Measurements from ENCODE around the gene YARS1.

The YARS1 gene

DNA sequence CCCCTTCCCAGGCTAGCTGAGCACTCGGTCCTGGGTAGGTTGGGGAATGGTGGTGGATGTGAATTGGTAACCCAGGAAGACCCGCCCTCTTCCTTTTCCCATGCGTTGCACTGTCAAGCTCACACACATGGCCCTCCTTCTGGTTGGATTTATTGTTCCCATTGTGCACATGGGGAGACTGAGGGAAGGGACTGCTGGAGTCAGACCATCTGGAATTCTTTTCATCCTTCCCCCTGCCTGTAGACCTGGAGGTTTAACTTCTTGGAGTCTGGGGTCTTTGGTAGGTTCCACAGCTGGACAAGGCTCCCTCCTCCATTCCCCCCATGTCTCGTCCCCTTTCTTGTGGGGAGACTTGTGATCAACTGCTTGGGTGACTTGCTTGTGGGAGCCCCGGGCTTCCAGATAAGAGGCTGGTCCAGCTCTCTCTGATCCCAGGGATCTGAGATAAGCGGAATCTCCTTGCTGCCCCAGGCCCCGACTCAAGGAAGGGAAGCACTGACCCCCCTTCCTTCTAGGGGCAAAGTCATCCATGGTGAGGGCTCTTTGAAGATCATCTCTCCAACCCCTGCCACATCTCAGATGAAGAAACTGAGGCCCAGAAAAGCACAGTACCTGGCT lies 58.9 kb downstream of the YARS1 start:
- H3K4me3 ChIP-seq (ENCODE audit: low read length) = no peak overlapping the region

DNA sequence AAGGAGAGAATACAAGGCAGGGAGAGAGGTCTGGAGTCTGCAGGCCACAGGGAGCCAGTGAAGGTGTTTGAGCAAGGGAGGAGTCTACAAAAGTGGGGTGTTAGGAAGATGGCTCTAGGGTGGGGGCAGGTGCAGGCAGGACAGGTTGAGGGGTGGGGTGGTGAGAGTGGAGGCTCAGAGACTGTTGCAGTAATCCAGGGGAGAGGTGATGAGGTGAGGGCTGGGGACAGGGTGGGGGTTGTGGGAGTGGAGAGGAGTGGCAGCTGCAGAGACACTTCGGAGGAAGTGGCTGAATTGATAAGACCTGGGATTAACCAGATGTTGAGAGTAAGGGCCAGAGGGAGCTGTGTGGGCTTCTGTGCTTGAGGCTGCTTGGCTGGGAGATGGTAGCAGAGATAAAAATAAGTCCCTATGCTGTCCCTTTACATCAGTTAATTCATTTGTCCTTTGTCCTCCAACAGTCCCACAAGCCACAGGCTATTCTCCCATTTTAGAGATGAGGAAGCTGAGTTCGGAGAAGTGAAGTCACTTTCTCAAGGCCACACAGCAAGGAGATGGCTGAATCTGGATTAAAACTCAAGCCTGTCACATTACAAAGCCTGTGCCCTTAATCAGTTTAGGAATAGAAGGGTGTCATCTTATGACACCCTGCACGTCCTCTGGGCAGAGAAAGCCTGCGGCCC lies 59.8 kb downstream of the YARS1 start:
- no peak for TF ChIP-seq ZNF274 (IDR thresholded peaks at IDR 0.05; ENCODE audit: low read depth, low read length)
- H3K4me3 ChIP-seq (ENCODE audit: low read length) = no peak overlapping the region

More for the DNA sequence above, 58.9 kb downstream of the YARS1 start:
- TF ChIP-seq ZNF274 (IDR thresholded peaks at IDR 0.05; ENCODE audit: low read depth, low read length) = no peak

DNA sequence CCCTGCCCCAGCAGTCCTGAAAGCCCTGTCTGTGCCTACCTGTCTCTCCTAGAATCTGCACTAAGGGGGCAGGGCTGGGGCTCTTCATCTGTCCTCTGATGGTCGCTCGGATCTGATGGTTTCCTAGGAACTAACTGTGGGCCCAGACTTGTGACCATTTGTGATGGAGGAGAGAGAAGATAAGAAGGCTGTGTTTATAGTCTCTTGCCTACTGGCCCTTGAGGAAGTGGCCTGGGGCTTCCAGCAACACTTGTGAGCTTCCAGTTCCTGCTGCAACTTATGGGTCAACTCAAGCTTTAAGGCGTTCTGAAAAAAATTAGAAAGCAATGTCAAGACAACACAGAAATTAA lies 61.4 kb downstream of the YARS1 start:
- TF ChIP-seq ZNF274 (IDR thresholded peaks at IDR 0.05; ENCODE audit: low read depth, low read length) = no peak
- H3K4me3 ChIP-seq (ENCODE audit: low read length) = no peak overlapping the region

DNA sequence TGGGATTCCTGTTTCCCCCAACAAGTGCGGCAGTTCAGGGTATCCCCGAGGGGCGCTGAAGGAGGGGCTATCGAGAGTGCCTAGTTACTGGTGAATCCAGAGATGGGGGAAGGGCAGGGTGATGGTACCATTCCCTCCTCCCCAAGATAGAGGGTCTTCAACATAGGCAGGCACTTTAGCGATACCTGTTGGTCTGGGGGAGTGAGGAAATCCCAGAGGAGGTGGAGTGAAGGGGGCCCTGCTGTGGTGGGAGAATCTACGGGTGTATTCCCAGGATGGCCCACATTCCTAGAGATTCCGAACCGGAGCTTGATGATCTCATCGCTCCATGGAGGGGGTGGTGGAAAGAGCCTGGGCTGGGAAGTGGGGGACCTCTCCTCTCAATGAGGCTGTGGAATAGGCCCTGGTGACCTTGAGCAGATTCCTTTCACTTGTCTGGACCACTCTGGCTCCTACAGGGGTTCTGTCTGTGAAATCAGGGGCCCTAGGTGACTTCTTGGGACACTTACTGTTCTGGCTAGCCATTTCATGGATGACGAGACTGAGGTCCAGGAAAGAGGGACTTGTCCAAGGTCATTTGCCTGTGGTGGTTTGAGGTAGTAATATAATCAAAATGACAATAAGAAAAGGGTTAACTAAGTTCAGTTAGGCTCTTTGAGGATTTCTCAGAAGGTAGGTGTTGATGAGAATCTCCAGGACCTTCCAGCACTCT lies 61.9 kb downstream of the YARS1 start:
- TF ChIP-seq ZNF274 (IDR thresholded peaks at IDR 0.05; ENCODE audit: low read depth, low read length) = no peak
- no peak overlapping the region for H3K4me3 ChIP-seq (ENCODE audit: low read length)

DNA sequence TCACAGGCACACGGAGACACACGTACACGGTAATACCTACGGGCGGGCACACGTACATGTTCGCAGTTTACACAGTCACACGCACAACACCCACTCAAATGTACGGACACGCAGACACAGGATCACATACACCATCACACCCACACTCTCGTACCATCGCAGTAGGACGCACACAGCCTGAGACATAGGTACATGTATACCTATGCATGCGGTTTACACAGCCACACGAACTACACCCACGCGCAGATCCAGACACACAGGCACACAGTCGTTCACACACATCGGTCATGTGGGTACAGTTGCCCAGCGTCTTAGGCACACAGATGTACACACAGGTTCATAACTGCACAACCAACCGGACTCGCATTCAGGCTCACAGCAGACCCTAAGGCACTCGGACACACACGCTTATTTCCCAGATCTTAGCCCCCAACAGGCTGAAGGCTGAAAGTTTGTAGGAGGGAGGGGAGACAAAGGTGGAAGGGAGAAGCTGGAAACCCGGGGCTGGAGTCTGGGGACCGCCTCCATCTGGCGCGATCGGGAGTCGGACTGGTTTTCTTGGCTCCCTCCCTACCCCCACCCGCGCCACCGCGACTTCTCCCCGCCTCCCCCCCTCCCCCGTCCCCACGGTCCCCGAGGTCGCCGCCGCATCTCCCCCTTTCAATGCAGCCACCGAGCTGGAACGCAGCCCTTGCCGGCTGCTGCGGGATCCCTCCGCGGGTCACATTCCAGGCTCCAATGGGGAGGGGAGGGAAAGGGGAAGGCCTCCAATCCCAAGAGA lies 62.7 kb downstream of the YARS1 start:
- peak overlapping the region; percentile 44; the same call in 1 of the 2 replicates for H3K4me3 ChIP-seq (ENCODE audit: low read length)
- TF ChIP-seq ZNF274 (IDR thresholded peaks at IDR 0.05; ENCODE audit: low read depth, low read length) = no peak

DNA sequence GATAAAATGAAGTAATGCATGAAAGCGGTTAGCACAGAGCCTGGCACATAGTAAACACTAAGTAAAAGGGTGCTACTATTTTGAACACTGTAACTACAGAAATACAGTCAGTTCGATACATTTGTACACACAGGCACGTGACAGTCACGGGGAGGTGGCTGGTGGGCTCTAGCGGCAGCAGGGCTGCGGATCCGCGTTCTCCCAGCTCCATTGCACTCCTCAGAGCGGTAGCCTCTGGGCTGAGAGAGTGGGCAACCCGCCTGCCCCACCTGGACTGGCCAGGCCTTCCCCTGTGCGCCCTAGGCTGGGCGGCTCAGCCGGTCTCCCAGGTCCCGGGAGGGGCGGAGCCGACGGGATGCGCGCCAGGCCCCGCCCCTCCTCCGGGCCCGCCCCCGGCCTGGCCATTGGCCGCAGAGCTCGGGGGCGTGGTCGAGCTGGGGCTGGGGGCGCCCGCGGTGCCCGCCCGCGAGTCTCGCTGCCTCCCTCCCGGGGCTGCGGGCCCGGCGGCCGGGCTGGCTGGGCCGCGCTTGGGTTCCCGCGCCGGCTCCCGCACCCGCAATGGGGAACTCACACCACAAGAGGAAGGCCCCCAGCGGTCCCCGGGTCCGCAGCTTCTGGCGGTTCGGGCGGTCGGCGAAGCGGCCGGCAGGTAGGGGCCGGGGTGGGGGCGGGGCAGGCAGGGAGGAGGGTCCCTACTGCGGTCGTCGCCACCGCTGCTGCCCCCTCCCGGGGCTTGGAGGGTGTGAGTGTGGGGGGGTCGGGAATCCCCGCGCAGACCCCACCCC lies 63.4 kb downstream of the YARS1 start:
- H3K4me3 ChIP-seq (ENCODE audit: low read length) = peak overlapping the region; percentile 44; the same call in 1 of the 2 replicates
- TF ChIP-seq ZNF274 (IDR thresholded peaks at IDR 0.05; ENCODE audit: low read depth, low read length) = no peak

DNA sequence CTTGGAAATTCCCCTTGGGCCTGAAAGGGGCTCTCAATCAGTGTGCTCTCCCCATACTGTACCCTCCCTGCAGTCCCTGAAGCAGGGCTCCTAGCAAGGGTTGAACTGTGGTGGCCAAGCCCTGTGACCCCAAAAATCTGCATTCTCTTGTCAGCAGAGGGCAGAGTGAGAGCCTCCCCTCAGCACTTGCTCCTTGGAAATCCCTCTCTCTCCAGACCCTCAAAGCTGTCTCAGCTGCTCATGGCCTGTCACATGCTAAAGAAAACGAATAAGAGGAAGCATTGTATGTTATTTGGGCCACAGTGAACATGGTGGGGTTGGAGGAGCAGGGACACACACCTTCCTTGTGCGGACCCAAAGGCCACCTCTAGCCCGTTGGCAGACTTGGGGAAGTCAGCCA lies 67.4 kb downstream of the YARS1 start:
- no peak overlapping the region for H3K4me3 ChIP-seq (ENCODE audit: low read length)
- no peak for TF ChIP-seq ZNF274 (IDR thresholded peaks at IDR 0.05; ENCODE audit: low read depth, low read length)

DNA sequence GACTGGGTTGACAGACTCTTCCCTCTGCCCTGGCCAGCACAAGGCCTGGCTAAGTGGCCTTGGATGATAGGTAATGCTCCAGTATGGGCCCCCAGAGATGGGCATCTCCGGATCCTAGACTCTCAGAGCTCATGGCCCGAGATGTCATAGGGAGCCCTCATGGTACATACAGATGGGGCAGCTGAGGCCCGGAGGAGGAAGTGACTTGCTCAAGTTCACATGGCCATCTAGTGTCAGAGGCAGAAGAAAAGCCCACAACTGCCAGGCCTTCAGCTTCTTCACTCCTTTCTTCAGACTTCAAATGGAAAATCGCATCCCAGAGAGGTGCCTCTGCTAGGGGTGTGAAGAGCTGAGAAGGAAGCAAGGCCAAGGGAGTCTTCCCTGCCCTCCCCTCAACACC lies 67.8 kb downstream of the YARS1 start:
- no peak for TF ChIP-seq ZNF274 (IDR thresholded peaks at IDR 0.05; ENCODE audit: low read depth, low read length)
- no peak overlapping the region for H3K4me3 ChIP-seq (ENCODE audit: low read length)

DNA sequence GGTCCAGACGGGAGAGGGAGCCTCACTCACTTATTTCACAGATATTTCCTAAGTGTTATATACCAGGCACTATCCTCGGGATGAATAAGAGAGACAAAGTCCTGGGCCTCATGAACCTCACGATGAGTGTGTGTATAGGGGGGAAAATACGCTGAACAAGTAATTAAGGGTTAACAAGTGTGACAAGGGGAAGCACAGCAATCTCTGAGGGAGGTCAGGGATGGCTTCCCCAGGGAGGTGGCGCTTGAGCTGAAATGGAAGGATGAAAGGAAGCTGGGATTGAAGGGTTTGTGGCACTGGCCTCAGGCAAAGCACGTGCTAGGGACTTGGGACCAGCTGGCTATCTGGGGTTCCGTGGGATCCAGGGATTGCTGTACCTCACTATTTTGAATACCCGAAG lies 68.2 kb downstream of the YARS1 start:
- no peak overlapping the region for H3K4me3 ChIP-seq (ENCODE audit: low read length)
- TF ChIP-seq ZNF274 (IDR thresholded peaks at IDR 0.05; ENCODE audit: low read depth, low read length) = no peak

DNA sequence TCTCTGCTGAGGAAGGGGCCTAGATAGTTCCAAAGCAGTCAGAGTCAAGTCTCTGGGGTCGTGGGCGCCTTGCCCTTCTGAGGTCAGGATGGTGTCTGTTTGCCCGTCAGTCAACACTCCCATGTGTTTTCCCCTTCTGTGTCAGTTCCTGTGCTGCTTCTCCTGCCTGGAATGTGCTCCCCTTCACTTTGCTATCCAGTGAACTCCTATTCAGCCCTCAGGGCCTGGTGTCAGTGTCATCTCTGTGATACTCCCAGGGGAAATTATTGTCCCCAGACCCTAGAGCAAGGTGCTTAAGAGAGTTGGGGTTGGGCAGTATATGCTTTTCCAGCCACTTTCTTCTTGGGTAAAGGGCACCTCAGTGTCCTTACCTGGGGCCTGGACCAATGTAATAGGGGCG lies 68.8 kb downstream of the YARS1 start:
- no peak for TF ChIP-seq ZNF274 (IDR thresholded peaks at IDR 0.05; ENCODE audit: low read depth, low read length)
- H3K4me3 ChIP-seq (ENCODE audit: low read length) = no peak overlapping the region

DNA sequence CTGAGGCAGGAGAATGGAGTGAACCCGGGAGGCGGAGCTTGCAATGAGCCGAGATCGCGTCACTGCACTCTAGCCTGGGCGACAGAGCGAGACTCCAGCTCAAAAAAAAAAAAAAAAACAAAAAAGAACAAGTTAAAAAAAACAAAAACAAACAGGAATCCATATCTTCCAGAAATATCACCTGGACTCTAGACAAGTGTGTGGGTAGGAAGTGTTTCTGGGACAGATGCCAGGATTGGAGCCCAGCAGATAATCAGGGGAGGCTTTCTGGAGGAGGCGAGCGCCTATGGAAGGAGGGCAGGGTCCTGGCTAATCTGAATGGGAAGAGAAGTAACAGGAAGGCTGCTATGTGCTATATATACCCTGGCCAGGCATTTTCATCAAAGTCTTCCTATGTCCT lies 71.0 kb downstream of the YARS1 start:
- H3K4me3 ChIP-seq (ENCODE audit: low read length) = no peak overlapping the region
- no peak for TF ChIP-seq ZNF274 (IDR thresholded peaks at IDR 0.05; ENCODE audit: low read depth, low read length)

DNA sequence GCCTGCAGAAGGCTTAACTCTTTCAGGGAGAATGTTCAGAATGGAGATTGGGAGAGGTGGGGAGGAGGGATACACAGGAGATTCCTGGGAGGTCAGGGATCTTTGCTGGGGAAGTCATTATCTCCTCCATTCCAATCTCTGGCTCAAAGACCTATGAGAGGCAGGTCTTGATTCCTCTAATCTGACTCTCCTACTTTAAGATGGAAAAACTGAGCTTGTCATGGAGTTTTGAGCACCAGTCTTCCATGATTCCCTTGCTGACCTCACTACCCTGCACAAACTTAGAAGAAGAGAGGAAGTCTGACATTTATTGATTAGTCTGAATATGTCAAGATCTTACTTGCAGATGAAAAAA lies 73.1 kb downstream of the YARS1 start:
- H3K4me3 ChIP-seq (ENCODE audit: low read length) = no peak overlapping the region
- TF ChIP-seq ZNF274 (IDR thresholded peaks at IDR 0.05; ENCODE audit: low read depth, low read length) = no peak

DNA sequence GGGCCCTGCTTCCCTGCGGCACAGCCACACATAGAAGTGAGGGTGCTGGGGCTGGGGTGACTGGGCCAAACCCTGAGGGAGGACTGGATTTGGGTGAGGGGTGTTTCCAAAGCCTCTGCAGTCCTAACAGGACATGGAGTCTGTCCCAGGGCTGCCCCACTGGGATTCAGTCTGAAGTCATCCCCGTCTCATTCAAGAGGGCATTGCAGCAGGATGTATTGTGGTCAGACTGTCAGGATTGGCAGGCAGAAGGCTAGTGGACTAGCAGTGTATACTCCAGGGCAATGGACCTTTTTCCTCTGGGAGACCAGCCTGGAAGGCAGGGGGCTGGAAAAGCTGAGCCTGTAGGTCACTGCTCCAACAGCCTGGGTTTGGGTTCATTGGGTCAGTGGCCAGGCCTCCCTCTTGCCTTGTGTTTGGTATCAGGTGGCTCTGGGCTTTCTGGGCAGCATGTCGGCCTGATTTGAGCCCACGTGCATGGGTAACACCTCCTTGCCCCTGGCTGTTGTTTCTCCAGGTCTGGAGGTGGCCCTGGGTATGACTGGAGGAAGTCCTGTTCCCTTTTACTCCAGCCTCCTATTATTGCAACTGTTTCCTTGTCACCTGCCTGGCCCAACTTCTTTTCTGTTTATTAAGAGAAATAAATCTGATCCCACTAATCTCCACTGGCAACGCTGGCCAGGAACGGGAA lies 73.6 kb downstream of the YARS1 start:
- TF ChIP-seq ZNF274 (IDR thresholded peaks at IDR 0.05; ENCODE audit: low read depth, low read length) = no peak
- H3K4me3 ChIP-seq (ENCODE audit: low read length) = no peak overlapping the region
